NCI-H69 (cell line): ENCODE results near the gene CYB5R3.
A peak's percentile ranks its signal among the peaks of the same experiment; 100 is the strongest.

ENCODE experiments used
- DNase-seq: peaks from one replicate; lab custom pipeline; 2025; lab: John Stamatoyannopoulos, UW

The CYB5R3 gene

DNA sequence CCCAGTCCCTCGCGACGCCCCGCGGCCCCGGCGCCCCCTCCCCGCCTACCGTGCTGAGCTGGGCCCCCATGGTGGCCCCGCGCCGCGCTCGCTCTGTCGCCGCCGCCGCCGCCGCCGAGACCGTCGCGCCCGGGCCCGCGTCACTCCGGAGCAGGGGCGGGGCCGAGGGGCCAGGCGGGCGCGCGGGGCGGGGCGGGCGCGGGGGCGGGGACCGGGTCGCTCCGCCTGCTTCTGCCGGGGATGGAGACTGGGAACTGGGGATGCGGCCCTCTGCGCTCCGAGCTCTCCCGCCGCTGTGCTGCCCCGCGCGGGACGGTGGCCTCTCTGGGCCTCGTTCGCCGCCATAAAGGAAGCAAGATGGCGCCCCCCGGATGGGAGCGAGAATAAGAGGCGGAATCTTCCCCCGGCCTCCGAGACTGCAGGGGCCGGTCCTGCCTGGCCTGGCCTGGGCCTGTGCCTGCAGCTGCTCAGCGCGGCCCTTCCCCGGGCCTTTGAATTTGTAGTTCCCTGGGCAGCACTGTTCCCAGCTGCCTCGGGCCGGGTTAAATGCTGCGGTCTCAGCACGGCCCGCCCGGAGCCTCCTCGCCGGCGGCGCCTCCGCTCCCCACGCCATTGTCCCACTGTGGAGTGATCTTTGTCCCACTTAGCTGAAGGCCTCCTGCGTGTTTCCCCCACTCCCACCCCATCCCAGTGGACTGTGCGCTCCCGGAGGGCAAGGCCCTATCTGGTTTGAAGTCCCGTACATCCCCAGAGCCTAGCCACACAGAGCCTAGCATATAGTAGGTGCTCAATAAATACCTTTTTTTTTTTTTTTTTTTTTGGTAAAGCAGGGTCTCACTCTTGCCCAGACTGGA, at the start of gene CYB5R3:
TSS of gene CYB5R3 (minus strand) at position 147 of the 854 bp plus-strand sequence. CDS start at position 70, 77 bp downstream.
- DNase-seq, result peak; percentile 93

DNA sequence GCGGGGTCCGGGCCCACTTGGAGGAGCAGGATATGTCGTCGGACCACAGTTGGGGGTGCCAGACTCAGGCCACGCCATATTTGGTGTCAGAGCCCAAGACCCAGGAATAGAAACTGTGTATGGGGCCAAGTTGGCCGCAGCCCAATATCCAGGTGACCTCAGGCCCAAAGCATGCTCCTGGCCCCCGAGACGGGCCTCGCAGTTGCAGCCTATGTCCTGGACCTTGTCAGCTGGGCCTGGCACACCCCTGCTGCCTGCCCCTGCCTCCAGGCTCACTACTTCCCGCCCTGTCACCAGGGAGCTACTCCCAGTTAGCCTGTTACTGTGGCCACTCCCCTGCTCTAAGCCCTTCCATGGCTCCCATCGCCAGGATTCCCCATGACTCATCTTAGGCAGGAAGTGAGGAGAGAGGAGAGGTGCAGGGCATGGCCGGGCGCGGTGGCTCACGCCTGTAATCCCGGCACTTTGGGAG, 48.4 kb upstream of the CYB5R3 start:
- peak; percentile 27 for DNase-seq

DNA sequence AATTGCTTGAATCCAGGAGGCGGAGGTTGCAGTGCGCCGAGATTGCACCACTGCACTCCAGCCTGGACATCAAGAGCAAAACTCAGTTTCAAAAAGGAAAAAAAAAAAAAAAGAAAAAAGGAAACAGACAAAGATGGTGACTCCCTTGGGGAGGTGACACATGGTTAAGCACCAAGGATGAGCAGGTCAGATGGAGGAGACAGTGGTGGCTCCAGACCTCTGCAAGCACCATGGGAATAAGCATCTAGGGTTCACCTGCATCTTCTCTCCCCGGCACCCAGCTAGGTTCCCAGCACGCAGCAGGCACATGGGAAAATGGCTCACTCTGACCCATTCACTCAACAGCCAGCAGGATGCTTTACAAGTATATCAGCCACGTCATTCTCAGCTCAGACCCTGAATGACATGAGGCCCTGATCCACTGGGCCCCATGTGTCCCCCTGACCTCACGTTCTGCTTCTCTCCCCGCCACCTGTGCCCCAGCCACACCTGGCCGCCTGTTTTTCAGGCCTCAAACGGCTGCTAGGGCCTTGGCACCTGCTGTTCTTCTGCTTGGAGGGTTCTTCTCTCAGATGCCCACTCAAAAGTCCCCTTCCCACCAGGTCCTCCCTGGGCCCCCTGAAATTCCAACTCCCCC, 47.3 kb upstream of the CYB5R3 start:
- DNase-seq, result no peak

DNA sequence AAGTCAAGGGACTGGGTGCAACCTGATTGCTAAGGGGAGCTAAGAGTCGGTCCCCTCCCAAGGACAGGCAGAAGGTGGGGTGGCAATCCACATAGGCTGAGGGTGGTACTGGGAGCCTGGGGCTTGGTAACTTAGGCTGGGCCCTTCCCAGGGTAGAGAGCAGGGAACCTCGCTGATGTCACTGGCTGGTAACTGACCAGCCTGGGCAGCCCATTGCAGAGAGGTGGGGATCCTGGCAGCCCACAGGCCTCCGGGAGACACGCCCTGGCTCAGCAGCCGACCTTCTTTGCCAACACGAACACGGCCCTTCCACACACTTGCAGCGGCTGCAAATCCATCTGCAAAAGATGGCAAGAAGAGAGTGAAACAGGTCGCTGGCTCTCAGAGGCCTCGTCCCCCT, 46.1 kb upstream of the CYB5R3 start:
- DNase-seq, result no peak

DNA sequence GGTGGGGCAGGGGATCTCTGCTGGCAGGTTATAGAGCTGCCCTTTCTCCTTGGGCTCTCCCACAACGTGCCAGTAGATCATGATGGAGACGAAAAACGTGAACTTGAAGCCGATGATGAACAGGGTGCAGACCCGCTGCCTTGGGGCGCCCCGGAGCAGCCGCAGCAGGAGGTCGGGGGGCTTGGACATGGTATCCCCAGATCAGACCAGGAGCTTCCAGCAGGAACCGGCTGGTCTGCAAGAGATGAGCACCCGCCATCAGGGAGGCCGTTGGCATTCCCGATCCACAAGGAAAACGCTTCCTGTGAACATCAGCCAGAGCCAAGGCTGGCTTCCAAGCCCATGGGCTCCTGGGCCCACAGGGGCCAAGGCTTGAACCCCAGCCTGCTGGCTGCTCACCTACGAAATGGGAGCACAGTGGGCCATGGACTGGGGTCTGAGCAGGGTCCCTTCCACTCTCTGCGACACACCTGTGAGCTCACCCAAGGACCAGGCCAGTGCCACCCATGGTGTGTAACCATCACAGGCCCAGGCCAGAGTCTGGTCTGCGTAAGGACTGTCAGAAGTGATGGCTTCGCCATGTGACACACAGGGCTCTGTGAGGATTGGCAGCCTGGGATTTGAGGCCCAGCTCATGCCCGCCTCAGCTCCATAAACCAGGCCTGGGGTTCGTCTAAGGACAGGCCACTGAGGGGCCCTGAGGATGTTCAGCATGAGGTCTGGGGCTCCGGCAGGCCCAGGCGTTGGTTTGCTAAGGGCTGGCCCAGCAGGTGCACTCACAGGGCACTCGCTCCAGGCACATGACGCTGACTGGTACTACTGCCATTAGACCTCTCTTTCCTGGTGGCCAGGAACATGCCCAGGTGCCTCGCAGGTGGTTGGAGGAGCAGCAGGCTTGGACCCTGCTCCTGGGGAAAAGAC, 44.8 kb upstream of the CYB5R3 start:
- DNase-seq, result no peak

DNA sequence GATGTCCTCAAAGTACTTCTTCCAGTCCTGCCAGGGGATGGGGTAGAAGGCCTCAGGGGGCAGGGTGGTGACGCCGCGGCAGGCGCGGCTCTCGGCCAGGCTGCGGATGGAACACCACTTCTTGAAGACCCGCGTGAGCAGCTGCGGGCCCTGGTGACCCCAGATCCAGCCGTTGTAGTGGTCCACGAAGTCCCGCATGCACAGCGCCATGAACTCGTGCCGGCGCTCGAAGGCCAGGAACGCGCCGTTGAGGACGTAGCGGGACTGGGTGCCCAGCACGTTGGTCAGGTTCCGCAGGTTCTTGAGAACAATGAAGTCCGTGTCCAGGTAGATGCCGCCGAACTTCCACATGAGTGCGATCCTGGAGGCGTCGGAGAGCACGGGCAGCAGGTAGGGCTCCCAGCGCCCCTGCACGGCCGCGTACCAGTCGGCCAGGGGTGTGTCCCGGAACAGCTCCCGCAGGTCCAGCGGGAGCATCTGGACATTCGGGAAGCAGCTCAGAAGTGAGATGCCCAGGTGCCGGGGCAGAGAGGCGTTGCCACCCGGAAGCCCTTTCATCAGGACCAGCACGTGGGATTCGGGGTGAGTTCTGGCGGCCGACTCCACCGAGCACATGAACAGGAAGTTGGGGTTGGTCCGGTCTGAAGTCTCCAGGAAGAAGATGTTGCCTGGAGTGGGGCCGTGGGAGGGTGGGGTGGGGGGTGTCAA, 44.0 kb upstream of the CYB5R3 start:
- no peak for DNase-seq

DNA sequence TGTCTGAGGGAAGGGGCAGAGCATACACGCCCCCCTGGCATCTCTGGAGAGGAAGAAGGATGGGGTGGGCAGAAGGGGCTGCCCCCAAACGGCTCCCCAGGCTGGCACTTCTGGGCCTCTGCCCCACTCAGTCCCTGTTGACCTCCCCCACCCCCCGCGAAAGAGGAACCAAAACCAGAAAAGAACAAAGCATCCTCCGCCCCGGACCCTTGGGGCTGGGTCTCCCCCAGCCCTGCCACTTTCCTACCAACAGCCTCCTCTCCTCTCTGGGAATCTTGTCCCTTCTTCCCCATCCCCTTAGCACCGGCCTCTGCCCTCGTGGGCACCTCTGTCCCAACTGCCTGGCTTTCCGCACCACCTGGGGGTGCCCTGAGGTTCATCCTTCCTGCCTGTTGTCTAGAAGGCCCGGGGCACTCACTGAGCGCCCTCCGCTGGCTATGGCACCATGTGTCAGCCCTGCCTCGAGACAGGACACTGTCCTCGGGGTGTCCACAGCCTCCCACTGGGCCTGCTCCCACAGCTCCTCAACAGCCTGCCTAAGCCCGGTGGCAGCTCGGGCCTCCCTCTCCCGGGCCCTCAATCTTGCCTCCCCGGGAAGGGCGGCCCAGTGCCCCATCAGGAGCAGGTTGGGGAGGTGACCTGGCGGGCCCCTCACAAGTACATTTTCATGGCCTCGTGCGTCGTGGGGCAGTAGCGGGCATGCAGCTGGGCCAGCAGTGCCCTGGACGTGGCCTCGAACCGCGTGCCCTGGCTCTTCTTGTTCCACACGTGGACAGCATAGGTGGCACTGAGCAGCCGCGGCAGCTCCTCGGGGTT, 43.3 kb upstream of the CYB5R3 start:
- no peak for DNase-seq

DNA sequence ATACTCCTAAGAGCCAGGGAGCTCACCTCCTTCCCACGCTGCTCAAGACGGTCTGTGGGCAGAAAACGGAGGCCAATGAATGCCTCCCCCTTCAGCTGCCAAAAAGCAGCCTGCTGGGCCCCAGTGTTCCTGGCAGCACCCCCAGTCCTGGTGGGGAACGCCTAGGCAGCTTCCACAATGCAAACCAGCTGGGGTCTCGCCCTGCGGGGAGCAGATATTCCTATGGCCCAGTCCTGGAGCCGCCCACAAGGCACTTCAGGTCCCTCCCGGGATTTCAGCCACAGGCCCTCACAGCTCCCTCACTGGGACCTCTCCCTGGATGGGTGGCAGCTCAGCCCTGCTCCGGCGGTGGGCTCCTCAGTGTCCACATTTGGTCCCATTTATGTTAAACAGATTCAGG, 42.2 kb upstream of the CYB5R3 start:
- no peak for DNase-seq

DNA sequence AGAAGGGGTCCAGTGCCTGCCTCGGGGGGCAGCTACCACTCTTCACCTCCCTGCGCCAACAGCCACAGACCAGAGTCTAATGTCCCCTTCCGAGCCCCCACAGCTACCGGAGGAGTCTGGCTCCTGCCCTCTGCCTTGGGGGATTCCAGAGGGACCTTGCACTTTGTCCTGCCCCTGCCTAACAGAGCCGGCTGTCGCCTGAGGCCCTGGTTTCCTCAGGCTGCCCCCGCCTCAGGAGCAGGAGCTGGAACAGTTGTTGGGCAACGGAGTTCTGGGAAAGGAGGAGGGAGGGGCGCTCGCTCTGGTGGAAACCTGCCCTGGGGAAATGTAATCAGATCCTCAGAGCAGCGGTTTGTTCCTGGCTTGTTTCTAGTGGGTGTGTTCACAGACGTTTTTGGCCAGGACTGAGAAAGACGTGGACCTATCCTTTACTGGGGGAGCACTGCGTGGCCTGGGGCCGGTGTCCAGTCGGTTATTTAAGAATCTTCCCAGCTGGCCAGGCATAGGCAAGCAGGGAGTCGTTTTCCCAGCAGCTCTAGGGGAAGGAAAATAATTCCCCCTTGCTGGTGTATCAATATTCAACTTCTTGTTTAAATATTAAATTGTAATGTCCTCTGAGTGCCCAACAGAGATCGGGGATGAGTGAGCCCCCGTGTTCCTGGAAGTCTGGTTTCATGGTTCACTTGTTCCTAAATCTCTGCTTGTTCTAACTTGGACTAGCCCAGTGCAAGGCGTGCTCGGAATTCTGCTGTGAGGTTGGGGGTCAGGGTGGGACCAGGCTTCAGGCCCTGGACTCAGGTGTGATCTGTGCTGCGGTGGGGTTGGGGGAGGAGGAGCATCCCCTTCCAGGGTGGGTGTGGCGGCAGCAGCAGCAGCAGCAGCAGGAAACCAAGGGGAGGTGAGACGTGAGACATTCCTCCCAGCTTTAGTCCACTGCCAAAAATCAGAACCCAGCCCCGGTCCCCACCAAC, 39.3 kb upstream of the CYB5R3 start:
- DNase-seq, result peak; percentile 95

DNA sequence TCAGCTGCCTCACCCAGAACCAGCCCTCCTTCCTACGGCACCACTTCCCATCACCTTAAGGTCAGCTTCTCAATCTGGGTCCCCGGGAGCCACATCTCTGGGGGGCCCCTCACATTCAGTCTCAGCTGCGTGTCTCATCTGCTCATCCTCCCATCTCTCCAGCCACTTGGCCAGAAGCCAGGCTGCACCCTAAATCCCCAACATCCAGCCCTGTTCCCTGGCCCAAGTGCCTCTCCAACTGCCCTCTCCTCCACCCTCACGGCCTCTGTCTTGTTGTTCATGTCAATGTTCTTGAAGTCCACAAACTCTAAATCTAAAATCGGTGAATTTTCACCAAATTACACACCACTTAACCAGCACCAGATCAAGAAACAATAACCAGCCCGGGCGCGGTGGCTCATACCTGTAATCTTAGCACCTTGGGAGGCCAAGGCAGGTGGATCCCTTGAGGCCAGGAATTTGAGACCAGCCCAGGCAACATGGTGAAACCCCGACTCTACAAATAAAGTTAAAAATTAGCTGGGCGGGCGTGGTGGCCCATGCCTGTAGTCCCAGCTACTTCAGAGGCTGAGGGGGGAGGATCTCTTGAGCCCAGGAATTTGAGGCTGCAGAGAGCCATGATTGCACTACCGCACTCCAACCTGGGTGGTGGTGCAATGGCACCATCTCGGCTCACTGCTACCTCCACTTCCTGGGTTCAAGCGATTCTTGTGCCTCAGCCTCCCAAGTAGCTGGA, 37.7 kb upstream of the CYB5R3 start:
- DNase-seq, result peak; percentile 74

DNA sequence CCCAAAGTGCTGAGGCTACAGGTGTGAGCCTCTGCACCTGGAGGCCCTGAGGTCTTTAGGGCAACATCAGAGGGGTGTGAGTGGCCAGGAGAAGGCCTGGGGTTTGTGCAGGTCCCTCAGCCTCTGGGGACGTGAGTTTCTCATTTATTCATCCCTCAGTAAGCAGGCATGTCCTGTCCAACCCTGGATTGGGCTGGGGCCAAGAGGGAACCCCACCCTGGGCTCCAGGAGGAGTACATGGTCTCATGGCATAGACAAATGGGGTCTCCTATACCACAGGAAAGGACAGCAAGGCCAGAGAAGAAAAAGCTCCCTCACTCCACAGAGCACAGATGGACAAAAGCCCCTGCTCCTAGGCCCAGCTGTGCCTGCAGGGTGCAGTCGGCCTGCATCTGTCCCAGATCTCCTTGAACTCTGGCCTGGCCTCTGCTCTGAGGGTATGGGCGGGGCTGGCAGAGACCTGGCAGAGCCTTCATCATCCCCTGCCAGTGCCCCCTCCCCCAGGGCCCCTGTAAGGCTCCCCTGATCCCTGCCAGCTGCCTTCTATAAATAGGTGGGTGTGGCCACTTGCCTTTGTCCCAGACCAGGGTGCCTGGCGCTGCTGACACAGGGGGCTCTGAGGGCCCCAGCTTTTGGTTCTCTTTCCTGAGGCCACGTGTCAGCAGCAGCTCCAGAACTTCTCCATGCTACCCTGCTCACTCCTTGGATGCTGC, 36.9 kb upstream of the CYB5R3 start:
- peak; percentile 83 for DNase-seq

DNA sequence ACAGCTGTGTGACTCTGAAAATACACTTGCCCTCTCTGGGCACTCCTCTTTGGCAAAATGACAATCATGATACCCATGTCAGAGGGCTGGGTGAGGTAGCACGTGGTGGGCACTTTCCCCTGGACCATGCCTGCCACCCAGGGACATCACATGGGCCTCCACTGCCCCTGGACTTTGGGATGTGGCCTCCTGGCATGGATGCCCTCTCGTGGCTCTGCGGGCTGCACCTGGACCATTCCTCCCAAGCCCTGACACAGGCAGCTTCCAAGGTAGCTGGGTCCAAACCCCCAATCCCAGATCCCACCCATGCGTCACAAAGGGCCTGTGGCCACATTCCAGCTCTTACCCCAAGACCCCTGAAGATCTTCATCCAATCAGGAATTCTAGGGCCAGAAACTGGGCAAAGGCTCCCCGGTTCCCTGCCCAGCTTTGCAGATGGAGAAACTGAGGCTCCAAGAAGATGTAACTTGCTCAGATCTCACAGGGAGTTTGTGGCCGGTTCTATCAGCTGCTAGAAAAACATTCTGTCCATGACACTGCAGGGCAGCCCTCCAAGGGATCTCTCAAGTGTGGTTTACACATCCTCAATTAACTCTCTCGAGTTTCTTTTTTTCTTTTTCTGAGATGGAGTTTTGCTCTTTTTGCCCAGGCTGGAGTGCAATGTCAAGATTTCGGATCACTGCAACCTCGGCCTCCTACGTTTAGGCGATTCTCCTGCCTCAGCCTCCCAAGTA, 35.4 kb upstream of the CYB5R3 start:
- DNase-seq, result no peak

DNA sequence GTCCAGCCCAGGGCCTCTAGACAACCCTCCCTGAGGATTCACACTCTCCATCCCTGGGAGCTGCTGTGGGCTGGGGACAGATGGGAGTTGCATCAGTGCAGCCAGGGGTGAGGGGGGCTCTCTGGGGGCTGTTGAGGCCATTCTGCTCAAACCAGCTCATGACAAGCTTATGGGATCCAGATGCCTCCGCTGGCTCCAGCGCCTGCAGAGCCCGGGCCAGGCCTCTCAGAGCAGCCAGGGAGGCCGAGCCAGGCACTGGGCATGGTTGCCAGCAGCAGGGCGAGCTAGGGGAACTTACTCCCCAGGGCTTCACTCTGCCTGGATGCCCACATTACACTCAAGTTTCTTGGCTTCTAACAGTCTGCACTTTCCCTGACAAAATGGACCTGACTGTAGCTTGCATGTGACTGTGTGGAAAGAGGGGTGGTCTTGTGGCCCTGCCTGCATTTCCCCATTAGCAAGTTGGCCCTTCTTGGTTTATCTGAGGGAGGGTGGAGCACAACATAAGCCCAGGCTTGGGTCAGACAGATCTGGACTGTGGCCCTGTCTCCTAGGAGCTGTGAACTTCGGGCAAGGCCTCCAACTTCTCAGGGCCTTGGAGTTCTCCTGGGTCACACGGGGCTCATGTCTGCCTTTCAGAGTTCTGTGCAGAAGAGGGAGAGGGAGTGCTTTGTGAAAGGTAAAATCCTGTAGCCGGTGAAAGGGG, 34.5 kb upstream of the CYB5R3 start:
- no peak for DNase-seq

DNA sequence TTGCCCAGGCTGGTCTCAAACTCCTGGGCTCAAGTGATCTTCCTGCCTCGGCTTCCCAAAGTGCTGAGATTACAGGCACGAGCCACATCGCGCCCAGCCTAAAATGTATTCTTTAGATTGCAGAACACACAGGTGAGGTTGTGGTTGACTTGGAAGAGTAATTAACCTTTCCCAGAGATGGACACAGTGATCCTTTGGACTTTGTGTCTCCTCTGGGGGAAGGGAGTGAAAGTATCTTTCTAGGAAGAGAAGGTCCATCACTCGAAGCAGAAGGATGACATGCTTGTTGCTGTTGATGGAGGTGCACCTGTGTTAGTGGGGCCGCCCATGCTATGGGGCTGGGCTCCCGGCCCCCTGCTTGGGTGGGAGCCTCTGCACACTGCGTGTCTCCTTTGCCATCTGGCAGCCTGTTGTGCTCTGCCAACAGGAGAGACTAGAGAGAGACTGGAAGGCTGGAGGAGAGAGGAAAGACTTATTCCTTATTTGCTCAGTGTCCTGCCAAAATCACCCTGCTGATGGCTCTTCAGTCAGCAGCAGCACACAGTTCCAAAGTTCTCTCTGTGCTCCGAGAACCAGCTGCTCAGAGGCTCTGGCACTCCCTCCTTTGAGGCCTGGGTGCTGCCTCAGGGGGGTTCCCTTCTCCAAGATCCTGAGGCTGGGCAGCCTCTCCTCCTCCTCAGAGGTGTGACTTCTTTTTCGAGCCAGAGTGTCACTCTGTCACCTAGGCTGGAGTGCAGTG, 33.1 kb upstream of the CYB5R3 start:
- peak; percentile 78 for DNase-seq

DNA sequence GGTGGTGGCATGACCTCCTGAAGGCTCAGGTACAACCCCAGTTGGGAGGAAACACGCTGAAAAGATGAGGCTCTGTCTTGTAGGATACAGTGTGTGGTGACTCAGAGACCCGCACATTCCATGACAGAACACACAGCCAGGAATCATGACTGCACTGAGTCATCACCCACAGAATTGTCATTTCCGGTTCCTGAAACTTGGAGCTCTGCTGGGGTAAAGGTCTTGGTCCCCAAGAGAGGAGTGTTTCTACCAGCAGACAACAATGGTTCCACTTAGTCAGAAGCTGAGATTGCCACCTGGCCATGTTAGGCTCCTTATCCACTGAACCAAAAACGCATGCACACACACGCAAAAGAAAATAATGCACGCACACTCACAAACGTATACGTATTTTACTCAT, 31.5 kb upstream of the CYB5R3 start:
- no peak for DNase-seq

DNA sequence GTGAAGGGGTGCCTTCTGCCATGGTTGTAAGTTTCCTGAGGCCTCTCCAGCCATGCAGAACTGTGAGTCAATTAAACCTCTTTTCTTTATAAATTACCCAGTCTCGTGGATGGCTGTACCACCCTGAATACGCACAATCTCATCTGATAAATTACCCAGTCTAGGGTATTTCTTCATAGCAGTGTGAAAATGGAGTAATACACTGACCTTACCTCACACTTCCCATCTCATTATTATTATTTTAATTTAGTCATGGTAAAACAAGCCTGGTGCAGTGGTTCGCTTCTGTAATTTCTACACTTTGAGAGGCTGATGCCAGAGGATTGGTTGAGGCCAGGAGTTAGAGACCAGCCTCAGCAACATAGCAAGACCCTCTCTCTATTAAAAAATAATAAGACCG, 30.5 kb upstream of the CYB5R3 start:
- no peak for DNase-seq
